ENCODE measurements around the gene PPP1R11.

DNA sequence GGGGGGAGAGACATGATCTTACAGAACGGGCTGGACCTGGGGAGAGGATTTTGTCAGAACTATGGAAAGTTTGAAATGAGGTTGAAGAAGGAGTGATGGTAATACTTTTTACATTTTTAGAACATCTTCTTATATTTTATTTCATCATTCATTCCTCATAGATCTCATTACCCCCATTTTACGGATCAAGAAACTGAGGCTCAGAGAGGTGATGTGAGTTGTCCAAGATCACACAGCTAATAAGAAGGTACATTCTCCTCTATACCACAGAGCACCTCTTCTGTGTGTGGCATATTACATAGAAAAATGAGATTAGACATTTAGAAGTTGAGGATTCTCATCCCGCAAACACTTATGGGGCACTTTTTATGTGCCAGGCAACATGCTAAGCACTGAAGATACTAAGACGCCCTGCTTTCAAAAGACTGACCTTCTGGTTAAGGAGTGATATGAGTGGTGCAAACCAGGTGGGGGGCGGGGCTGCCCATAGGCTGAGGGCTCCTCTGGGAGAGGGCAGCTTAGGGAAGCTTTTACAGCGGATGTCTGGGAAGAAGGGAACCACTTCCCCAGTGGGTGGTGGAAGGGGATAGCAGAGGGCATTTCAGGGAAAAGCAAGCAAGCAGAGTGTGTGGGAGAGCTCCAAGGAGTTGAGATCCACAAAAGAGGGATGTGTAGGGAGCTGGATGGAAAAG, 26.0 kb downstream of the PPP1R11 start:
- no peak for TF ChIP-seq POLR2A (IDR thresholded peaks at IDR 0.05; ENCODE audit: low read length)
- no peak for TF ChIP-seq GATA1 (IDR thresholded peaks at IDR 0.05; ENCODE audit: low read depth, low read length)
